Left lobe of liver (tissue), 2 donors: ENCODE measurements around the gene HOXB3. TPM values are rescaled to one million over a fixed set of nuclear protein-coding genes. Genes with fewer than 3 reads are reported as not detected.

Source experiments
- ATAC-seq: fragments of 200-7000 bp; cut with Tn5 transposase; one replicate; pipeline ENCODE4 v1.9.1; 2020; ENCODE audit warnings: mild to moderate bottlenecking, moderate library complexity
- DNase-seq: peaks from one replicate; pipeline ENCODE4 v3.0.0-alpha.2; 2020; ENCODE audit warnings: low spot score
- total RNA-seq: library from RNA; stranded (reverse); gene quantifications from one replicate; pipeline ENCODE4 v1.2.1, GENCODE V29; 2021
- donor health status: DM: no; HTN: no; CAD: no; lungs with moderate emphysema.
- donor health status: DM: no; HTN: yes; CAD: no.

HOXB3 gene
- total RNA-seq, 1 donor from 2014 or later: 1.9 TPM

GRCh38 chr17:48506246-48506645 is 83.8 kb downstream of the HOXB3 start:
- no peak for ATAC-seq
- no peak for DNase-seq

- peak; percentile 27 for ATAC-seq
- no peak for DNase-seq
These were observed 84.3 kb downstream of the HOXB3 start for GRCh38 chr17:48505788-48506187.

- ATAC-seq: no peak
- no peak for DNase-seq
These were observed 85.1 kb downstream of the HOXB3 start for GRCh38 chr17:48504953-48505352.

GRCh38 chr17:48503747-48504146 is 86.3 kb downstream of the HOXB3 start:
- ATAC-seq (no peak), DNase-seq (no peak)

GRCh38 chr17:48502901-48503300 is 87.1 kb downstream of the HOXB3 start:
- no peak for DNase-seq
- no peak for ATAC-seq

GRCh38 chr17:48502312-48502711 is 87.7 kb downstream of the HOXB3 start:
- DNase-seq (no peak), ATAC-seq (no peak)

- ATAC-seq: peak; percentile 30
- no peak for DNase-seq
These were observed 89.3 kb downstream of the HOXB3 start for GRCh38 chr17:48500435-48501426.

GRCh38 chr17:48499735-48500434 is 90.2 kb downstream of the HOXB3 start:
- DNase-seq (no peak), ATAC-seq (no peak)

GRCh38 chr17:48499248-48499647 is 90.8 kb downstream of the HOXB3 start:
- ATAC-seq (no peak), DNase-seq (no peak)

Other genes with a start within 250 kb of the HOXB3 start
- gene SKAP1, start 160.0 kb downstream of the HOXB3 start, total RNA-seq: 20.9 TPM
- not detected for gene HOXB1, start 59.2 kb downstream of the HOXB3 start, total RNA-seq
- 2.3 TPM for gene HOXB2, start 45.1 kb downstream of the HOXB3 start, total RNA-seq
- gene HOXB4, start 11.9 kb downstream of the HOXB3 start, total RNA-seq: 1.1 TPM
- 0.55 TPM for gene HOXB5, start 3.5 kb upstream of the HOXB3 start, total RNA-seq
- 0.83 TPM for gene HOXB6, start 14.7 kb upstream of the HOXB3 start, total RNA-seq
- 0.50 TPM for gene HOXB7, start 20.8 kb upstream of the HOXB3 start, total RNA-seq
- gene HOXB8, start 25.1 kb upstream of the HOXB3 start, total RNA-seq: 0.15 TPM
- 0.13 TPM for gene HOXB9, start 36.1 kb upstream of the HOXB3 start, total RNA-seq
- gene PRAC1, start 132.3 kb upstream of the HOXB3 start, total RNA-seq: not detected
- gene PRAC2, start 132.9 kb upstream of the HOXB3 start, total RNA-seq: not detected
- gene HOXB13, start 138.5 kb upstream of the HOXB3 start, total RNA-seq: 0.08 TPM
- gene TTLL6, start 227.0 kb upstream of the HOXB3 start, total RNA-seq: not detected
- gene CALCOCO2, start 240.8 kb upstream of the HOXB3 start, total RNA-seq: 66.8 TPM